Activated naive CD4-positive, alpha-beta T cell treated with anti-CD3 and anti-CD28 coated beads, Interleukin-2, amount 10 ng/mL, durations not matched to agents 7 days and 5 days (primary cell): Measurements from ENCODE around the gene TSSK2.
"Not testable (repeated sequence)": the region's sequence is repeated elsewhere in the genome, so short reads cannot be mapped to it uniquely, and the experiment has no call there.

Experiments
- CTCF ChIA-PET: fragments of 350-600 bp; sonication (Branson Sonifier 250); formaldehyde crosslinking; loops from one replicate; lab custom pipeline; 2021; ENCODE audit warnings: antibody characterized with exemption; lab: Charles Lee
- DNase-seq: peaks from one replicate; pipeline ENCODE4 v3.0.0-alpha.2; 2020
- H3K27ac Mint-ChIP-seq: one replicate; pipeline ENCODE4 v1.8.0; 2021; ENCODE audit warnings: mild to moderate bottlenecking, moderate library complexity, mixed read lengths
- H3K27me3 Mint-ChIP-seq: one replicate; pipeline ENCODE4 v1.8.0; 2021; ENCODE audit warnings: mild to moderate bottlenecking, mixed read lengths
- H3K36me3 Mint-ChIP-seq: one replicate; pipeline ENCODE4 v1.8.0; 2021; ENCODE audit warnings: mixed read lengths
- H3K4me1 Mint-ChIP-seq: one replicate; pipeline ENCODE4 v1.8.0; 2021; ENCODE audit warnings: mixed read lengths
- H3K4me3 Mint-ChIP-seq: one replicate; pipeline ENCODE4 v1.8.0; 2021; ENCODE audit warnings: mild to moderate bottlenecking, moderate library complexity, mixed read lengths
- H3K9me3 Mint-ChIP-seq: one replicate; pipeline ENCODE4 v1.8.0; 2021; ENCODE audit warnings: mixed read lengths

TSSK2 gene

DNA sequence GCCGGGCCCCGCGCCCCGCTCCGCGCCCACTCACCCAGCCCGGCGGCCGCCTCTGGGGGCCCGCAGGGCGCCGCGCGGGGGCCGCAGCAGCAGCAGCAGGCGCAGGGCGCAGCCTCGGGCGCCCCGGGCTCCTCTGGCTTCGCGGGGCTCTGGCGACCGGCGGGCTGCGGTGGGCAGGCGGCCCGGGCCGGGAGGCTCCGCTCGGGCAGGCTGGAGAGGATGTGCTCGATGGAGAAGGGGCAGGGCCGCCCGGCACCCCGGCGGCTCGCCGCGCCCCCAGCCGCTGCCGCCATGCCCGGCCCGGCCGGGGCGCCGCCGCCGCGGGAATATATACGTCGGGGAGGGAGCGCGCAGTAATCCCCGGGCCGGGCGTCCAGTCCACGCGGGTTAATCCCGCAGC is 18.9 kb downstream of the TSSK2 start, which contains the start of gene GSC2:
Gene GSC2 (minus strand): TSS at position 302 of the 400 bp plus-strand sequence. CDS start 9 bp downstream, at position 293.
- Mint-ChIP-seq H3K4me3 (peak within 1 kb of the TSS; percentile 65), H3K36me3 (peaks cover 3% of the 10 kb centered on the region), H3K27ac (no peak within 1 kb of the TSS), H3K9me3 (no peaks in the 10 kb centered on the region), H3K4me1 (peaks cover 10% of the 10 kb centered on the region), H3K27me3 (peaks cover 84% of the 10 kb centered on the region)
- DNase-seq, result no peak
- CTCF ChIA-PET, result no interaction called here

DNA sequence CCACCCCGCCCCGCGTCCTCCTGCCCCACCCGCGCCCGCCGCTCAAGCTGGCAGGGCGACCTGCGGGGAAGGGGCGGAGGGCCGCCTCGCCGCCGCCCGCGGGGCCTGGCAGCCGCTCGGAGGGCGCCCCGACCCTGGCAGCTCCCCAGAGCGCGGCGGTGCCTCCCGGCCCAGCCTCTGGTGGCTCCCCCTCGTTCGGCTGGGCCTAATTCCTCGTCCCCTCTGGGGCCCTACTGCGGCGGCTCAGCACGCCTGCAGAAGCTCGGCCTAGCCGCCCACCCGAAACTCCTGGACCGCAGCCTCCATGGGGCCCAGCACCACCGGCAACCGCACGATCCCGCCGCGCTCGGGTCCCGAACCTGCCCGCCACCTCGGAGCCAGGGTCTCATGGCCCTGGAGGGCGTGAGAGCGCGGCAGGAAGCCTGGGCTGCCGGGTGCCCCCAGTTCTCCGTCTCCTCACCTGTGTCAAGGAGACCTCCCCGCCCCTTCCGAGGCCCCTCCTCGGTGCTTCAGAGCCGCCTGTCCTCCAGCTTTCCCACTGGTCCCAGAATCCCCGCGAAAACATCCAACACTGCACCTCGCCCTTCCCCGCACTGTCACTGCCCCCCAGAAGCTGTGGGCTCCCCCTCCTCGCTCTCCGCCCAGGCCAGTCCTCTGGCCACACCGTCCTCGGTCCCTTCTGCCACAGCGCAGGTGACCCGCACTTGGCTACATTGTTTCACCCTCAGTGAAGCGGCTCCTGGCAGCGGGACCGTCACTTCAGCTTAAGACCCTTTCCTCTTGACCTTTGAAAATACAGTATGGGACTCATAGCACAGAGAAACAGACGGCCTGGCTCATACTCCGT is 19.6 kb downstream of the TSSK2 start:
- Mint-ChIP-seq H3K27me3 (peaks cover 88% of the 10 kb centered on the region), H3K27ac (no peak overlapping the region)
- CTCF ChIA-PET, result no interaction called here

DNA sequence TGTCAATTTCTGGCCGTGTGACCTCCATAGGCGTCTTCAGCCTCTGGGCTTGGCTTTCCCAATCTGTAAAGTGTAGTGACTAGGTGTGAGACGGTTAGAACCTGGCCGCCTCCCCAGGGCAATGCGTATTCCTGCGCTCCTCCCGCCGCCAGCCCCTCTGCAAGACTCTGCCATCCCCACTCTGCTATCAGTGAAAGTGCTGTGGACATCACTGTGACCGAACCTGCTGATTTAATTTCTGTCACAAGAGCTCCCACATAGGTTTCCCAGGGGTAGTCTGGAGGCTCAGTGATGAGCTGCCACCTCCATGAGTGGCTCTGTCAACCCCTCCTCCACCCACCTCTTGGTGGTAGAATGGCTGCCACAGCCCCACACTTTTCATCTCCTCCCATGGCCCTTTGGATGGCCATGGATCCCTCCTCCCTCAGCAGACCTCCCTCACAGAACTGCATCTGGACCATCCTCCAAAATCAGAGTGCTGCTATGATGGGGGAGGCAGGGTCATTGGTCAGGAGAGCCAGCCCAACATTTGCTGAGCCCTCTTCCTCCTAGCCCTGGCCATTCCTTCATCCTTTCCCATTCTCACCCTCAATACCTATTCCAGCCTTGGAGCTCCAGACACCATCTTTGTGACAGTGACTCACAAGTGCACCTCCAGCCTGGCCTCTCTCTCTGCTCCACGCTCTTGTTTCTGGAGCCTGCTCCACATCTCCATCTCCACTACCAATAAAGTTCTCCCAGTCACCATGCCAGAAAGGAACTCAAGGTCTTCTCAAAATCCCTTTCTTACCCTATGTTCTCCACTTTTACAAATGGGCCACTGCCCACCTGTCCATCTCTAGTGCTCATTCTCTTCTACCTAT is 20.5 kb downstream of the TSSK2 start:
- DNase-seq, result no peak
- Mint-ChIP-seq H3K4me1 (peaks cover 10% of the 10 kb centered on the region), H3K9me3 (no peaks in the 10 kb centered on the region), H3K27me3 (peaks cover 87% of the 10 kb centered on the region), H3K36me3 (peaks cover 3% of the 10 kb centered on the region), H3K4me3 (peak overlapping the region; percentile 65), H3K27ac (no peak overlapping the region)
- CTCF ChIA-PET, result no interaction called here

More for the DNA sequence above, 19.6 kb downstream of the TSSK2 start:
- H3K4me3 Mint-ChIP-seq, result peak overlapping the region; percentile 65
- no peaks in the 10 kb centered on the region for H3K9me3 Mint-ChIP-seq
- DNase-seq, result no peak
- H3K4me1 Mint-ChIP-seq, result peaks cover 10% of the 10 kb centered on the region
- peaks cover 3% of the 10 kb centered on the region for H3K36me3 Mint-ChIP-seq

DNA sequence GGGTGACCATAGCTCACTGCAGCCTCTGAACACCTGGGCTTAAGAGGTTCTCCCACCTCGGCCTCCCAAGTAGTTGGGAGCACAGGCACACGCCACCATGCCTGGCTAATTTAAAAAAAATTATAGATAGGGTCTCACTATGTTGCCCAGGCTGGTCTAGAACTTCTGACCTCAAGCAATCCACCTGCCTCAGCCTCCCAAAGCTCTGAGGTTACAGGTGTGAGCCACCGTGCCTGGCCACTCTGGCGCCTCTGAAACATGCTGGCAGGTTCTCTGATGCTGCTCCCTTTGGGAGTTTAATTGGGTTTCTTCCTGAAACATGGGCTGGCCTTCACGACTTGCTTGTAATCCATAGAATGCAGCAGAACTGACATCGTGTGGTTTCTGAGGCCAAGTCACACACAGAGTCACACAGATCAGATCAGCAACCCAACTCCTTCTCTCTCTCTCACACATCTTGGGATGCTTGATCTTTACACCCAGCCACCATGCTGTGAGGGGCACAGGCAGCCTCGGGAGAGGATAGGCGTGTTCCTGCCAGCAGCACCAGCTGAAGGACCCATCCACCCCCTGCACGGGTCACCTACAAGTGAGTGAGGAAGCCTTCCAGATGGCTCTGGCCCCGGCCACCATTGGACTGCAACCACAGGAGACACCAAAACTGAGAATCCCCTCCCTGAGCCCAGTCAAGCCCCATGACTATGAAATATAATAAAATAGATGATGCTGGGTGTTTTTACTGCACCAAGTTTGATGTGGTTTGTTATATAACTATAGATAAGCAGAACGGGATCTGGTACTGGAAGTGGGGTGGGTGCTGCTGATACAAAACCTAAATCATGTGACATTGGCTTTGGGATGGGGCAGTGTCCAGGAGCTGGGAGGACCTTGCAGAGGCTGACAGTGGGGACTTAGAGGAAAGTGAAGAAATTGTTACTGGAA is 22.1 kb downstream of the TSSK2 start:
- Mint-ChIP-seq H3K27me3 (peaks cover 71% of the 10 kb centered on the region), H3K9me3 (no peaks in the 10 kb centered on the region), H3K4me3 (no peak overlapping the region), H3K4me1 (peaks cover 10% of the 10 kb centered on the region), H3K27ac (no peak overlapping the region), H3K36me3 (peaks cover 3% of the 10 kb centered on the region)
- CTCF ChIA-PET, result interaction anchor here (0.7 kb wide), 1 partner anchor 11 kb away, joined by 3 read pairs; no protein-coding TSS in a partner anchor
- no peak for DNase-seq

DNA sequence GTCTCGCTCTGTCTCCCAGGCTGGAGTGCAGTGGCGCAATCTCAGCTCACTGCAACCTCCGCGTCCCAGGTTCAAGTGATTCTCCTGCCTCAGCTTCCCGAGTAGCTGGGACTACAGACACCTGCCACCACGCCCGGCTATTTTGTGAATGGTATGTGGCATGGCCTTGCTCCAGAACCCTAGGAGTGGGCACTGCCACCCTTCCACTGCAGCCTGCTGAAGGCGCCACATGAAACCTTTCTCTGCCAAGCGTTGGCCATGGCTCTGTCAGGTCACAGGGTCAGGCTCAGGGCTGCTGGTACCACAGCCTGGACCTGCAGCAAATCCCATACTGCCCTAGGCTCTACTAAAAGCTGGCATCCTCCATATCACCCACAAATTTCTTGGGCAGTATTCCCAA is 25.0 kb downstream of the TSSK2 start:
- H3K4me3 Mint-ChIP-seq, DNase-seq, H3K9me3 Mint-ChIP-seq, CTCF ChIA-PET, H3K36me3 Mint-ChIP-seq, H3K4me1 Mint-ChIP-seq, H3K27ac Mint-ChIP-seq: not testable (repeated sequence)
- peaks cover 56% of the 10 kb centered on the region for H3K27me3 Mint-ChIP-seq

DNA sequence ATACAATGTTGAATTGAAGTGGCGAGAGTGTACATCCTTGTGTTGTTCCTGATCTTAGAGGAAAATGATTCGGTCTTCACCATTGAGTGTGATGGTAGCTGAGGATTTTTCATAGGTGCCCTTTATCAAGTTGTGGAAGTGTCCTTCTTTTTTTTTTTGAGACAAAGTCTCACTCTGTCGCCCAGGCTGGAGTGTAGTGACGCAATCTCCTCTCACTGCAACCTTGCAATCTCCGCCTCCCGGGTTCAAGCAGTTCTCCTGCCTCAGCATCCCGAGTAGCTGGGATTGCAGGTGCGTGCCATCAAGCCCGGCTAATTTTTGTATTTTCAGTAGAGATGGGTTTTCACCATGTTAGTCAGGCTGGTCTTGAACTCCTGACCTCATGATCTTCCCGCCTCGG is 27.5 kb downstream of the TSSK2 start:
- H3K36me3 Mint-ChIP-seq, H3K4me1 Mint-ChIP-seq, CTCF ChIA-PET, H3K4me3 Mint-ChIP-seq, H3K9me3 Mint-ChIP-seq, H3K27ac Mint-ChIP-seq, DNase-seq: not testable (repeated sequence)
- peaks cover 44% of the 10 kb centered on the region for H3K27me3 Mint-ChIP-seq

DNA sequence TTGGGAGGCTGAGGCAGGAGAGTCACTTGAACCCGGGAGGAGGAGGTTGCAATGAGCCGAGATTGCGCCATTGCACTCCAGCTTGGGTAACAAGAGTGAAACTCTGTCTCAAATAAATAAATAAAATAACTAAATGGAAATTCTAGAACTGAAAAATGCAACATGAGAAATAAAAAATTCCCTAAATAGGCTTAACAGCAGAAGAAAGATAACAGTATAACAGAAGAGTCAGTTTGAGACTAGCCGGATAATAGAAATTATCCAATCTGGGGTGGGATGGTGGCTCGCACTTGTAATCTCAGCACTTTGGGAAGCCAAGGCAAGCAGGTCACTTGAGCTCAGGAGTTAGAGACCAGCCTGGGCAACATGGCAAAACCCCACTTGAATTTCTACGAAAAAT is 33.3 kb downstream of the TSSK2 start:
- Mint-ChIP-seq H3K4me3 (no peak overlapping the region), H3K27me3 (peaks cover 57% of the 10 kb centered on the region), H3K27ac (no peak overlapping the region), H3K36me3 (no peaks in the 10 kb centered on the region), H3K9me3 (no peaks in the 10 kb centered on the region), H3K4me1 (peaks cover 4% of the 10 kb centered on the region)
- no peak for DNase-seq
- CTCF ChIA-PET, result no interaction called here

DNA sequence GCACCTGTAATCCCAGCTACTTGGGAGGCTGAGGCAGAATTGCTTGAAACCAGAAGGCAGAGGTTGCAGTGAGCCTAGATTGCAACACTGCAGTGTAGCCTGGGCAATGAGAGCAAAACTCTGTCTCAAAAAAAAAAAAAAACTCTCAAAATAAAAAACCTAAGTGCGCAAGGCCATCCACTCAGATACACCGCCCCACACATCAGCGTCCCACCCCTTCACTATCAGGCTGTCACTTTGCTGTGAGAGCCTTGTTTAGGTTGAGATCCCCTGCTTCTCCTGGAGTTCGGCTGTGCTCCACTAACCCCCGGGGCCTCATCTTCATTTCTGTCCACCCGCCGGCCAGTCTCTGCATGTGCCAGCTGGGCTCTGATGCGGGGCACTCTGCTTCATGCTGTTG is 35.3 kb downstream of the TSSK2 start:
- peaks cover 2% of the 10 kb centered on the region for H3K36me3 Mint-ChIP-seq
- CTCF ChIA-PET, result no interaction called here
- H3K9me3 Mint-ChIP-seq, result no peaks in the 10 kb centered on the region
- no peak for DNase-seq
- no peak overlapping the region for H3K4me3 Mint-ChIP-seq
- H3K4me1 Mint-ChIP-seq, result peaks cover 19% of the 10 kb centered on the region
- no peak overlapping the region for H3K27ac Mint-ChIP-seq
- H3K27me3 Mint-ChIP-seq, result peaks cover 73% of the 10 kb centered on the region

DNA sequence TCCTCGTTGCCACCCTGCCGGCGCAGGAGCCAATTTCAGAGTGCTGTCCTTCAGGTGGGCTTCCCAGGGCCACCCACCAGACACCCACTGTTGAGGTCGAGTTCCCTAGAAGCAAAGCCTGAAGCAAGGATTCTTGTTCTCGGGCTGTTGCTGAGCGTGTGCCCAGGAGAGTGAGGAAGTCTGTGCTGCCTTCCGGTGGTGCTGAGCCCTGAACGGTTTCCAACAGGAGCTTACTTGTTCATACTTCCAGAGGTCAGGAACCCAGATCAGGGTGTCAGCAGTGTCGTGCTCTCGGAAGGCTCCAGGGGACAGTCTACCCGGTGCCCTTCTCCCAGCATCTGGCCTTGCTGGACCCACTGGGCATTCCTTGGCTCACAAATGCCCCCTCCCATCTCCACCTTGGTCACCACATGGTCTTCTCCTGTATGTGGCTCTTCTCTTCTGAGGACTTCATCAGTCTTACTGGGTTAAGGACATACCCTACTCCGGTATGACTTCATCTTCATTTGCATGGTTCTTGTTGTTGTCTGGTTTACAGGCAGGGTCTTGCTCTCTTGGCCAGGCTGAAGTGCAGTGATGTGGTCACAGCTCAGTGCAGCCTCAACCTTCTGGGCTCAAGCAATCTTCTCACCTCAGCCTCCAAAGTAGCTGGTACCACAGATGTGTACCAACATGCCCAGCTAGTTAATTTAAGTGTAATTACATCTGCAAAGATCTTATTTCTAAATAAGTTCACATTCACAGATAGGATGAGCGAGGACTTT is 36.2 kb downstream of the TSSK2 start:
- CTCF ChIA-PET, result interaction anchor here (0.6 to 1.8 kb wide), 2 partner anchors 13 to 95 kb away, joined by 3 to 4 read pairs; no protein-coding TSS in a partner anchor
- H3K36me3 Mint-ChIP-seq, result peaks cover 4% of the 10 kb centered on the region
- no peak overlapping the region for H3K27ac Mint-ChIP-seq
- peaks cover 23% of the 10 kb centered on the region for H3K4me1 Mint-ChIP-seq
- DNase-seq, result no peak
- H3K27me3 Mint-ChIP-seq, result peaks cover 70% of the 10 kb centered on the region
- no peak overlapping the region for H3K4me3 Mint-ChIP-seq
- H3K9me3 Mint-ChIP-seq, result no peaks in the 10 kb centered on the region

DNA sequence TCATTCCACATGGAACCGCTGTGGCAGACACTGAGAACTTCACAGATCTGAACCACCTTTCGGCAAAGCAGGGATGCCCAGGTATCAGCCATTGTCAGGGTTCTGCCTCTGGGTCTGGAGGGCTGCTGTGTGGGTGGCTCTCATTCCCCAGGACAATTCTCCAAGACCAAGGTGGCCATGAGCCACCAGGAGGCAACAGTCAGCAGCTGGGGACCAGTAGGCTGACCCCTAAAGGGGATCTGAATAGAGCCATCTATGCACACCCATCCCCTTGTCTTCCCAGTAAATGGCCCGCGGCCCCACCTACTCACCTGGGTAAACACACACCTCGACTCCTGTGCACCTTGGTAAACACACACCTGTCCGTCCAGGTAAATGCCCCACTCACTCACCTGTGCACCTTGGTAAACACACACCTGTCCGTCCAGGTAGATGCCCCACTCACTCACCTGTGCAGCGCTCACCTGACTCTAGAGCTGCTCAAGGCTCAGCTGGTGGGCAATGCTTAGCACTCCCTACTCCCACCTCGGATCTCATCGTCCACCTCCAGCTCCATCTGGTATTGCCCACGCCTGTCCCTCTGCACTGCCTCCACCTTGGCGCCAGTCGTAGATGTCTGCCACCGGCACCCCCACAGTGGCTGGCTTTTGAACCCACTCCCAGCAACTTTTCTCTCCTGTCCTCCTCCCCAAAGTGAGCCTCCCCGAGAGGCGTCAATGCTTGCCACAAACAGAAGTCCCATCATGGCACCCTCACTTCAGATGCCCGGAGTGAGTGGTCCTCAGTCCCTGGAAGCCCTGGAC is 37.2 kb downstream of the TSSK2 start:
- Mint-ChIP-seq H3K27ac (no peak overlapping the region), H3K4me3 (no peak overlapping the region), H3K9me3 (no peaks in the 10 kb centered on the region), H3K36me3 (peaks cover 4% of the 10 kb centered on the region), H3K27me3 (peaks cover 64% of the 10 kb centered on the region), H3K4me1 (peaks cover 33% of the 10 kb centered on the region)
- CTCF ChIA-PET, result interaction anchor here (1.8 kb wide), 1 partner anchor 12 kb away, joined by 3 read pairs; no protein-coding TSS in a partner anchor
- DNase-seq, result no peak

DNA sequence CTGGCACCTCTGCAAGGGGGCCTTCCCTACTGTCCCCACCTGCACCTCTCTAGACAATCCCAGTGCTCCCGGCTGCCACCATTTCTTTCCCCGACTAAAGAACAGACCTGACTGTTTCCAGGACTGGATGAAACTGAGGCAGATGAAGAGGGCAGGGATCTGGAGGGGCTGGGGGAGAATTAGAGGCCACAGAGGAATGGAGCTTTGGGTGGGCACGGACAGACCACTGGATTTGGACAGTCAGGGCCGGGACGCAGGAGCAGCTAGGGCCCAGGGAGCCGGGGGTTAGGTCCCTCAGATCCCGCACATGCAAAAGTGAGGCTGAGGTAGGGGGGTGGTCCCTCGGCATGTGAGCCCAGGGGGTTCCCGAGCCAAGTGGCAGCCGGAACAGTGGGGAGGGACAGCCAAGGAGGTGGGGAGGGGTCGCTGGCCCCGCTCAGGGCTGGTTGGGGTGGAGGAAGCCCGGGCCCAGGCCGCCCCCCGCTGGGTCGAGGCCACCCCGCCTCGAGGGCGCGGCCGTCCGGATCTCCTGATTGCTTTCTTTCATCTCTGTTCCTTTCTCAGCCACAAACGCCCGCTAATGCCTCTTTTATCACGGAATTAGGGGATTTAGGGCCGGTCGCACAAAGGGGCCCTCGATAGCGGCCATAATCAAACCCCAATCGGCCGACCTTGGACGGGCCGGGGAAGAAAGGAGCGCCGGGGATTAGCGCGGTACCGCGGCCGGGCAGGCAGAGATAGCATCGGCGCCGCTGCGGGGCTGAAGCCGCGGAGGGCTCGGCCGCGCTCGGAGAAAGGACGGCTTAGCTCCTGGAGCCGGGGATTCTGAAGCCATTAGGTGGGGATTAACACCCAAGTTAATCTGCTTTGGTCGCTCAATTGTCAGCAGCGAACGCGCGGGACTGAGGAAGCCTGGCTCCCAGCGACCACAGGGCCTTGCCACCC is 38.2 kb downstream of the TSSK2 start:
- Mint-ChIP-seq H3K27me3 (peaks cover 64% of the 10 kb centered on the region), H3K9me3 (no peaks in the 10 kb centered on the region), H3K36me3 (peaks cover 4% of the 10 kb centered on the region), H3K4me3 (peak overlapping the region; percentile 60), H3K4me1 (peaks cover 37% of the 10 kb centered on the region), H3K27ac (no peak overlapping the region)
- DNase-seq, result no peak
- CTCF ChIA-PET, result no interaction called here

DNA sequence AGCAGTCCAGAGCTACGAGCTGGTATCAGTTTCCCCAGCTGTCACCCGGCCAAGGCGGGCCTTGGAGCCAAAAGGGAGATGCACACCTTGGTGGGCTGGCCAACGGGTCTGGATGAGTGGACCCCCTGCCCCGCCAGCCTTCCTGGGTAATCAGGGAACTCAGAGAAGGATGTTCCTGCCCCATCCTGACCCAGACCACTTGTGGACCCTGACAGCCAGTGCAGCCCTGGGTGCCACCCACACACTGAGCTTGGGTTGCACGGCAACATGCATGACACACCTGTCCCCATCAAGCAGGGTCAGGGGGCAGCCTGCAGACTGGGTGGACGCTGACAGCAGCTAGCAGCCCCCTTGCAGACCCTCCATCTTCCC is 38.8 kb downstream of the TSSK2 start:
- peaks cover 4% of the 10 kb centered on the region for H3K36me3 Mint-ChIP-seq
- CTCF ChIA-PET, result no interaction called here
- DNase-seq, result no peak
- no peak overlapping the region for H3K27ac Mint-ChIP-seq
- no peaks in the 10 kb centered on the region for H3K9me3 Mint-ChIP-seq
- peaks cover 37% of the 10 kb centered on the region for H3K4me1 Mint-ChIP-seq
- H3K27me3 Mint-ChIP-seq, result peaks cover 59% of the 10 kb centered on the region
- peak overlapping the region; percentile 96 for H3K4me3 Mint-ChIP-seq
